Kidney (tissue), 14 donors: ENCODE results near the gene ZNF672. TPM values are rescaled to one million over a fixed set of nuclear protein-coding genes. Genes with fewer than 3 reads are reported as not detected.

Experiments
- DNase-seq, 5 donors: peaks; one replicate each; pipeline ENCODE4 v3.0.0-alpha.2; 2013 to 2020
- FAIRE-seq: peaks from 2 replicates; lab custom pipeline; 2012; peaks lifted over from hg19 to GRCh38; lab: Jason Lieb, UNC
- H3K27ac ChIP-seq, 2 donors: one replicate each; pipeline ENCODE4 v1.7.0; 2013; ENCODE audit warnings: low read depth in 2 of 2, low read length in 2 of 2, inconsistent platforms in 1 of 2
- H3K27me3 ChIP-seq: one replicate; pipeline ENCODE4 v1.7.1; 2013; ENCODE audit warnings: low read length, inconsistent platforms; ENCODE audit not compliant: control insufficient read depth, insufficient read depth
- H3K36me3 ChIP-seq, 3 donors: one replicate each; pipeline versions ENCODE4 v1.7.0 to v1.7.1; 2013; ENCODE audit warnings: low read length in 3 of 3, control low read depth in 1 of 3, inconsistent platforms in 1 of 3; ENCODE audit not compliant: insufficient read depth in 3 of 3, control insufficient read depth in 2 of 3
- H3K4me1 ChIP-seq, 3 donors: one replicate each; pipeline versions ENCODE4 v1.7.0 to v1.7.1; 2013; ENCODE audit warnings: low read length in 3 of 3, inconsistent platforms in 1 of 3, low read depth in 1 of 3; ENCODE audit not compliant: control insufficient read depth in 2 of 3, insufficient read depth in 2 of 3
- H3K4me3 ChIP-seq, 3 donors: one replicate each; pipeline versions ENCODE4 v1.7.0 to v1.8.1; 2013; ENCODE audit warnings: low read length in 3 of 3, control low read depth in 1 of 3, inconsistent platforms in 1 of 3
- H3K9ac ChIP-seq, 3 donors: one replicate each; pipeline versions ENCODE4 v1.7.0 to v1.7.1; 2013; ENCODE audit warnings: low read length in 3 of 3, control low read depth in 1 of 3, inconsistent platforms in 1 of 3
- H3K9me3 ChIP-seq, 3 donors: one replicate each; pipeline versions ENCODE4 v1.7.0 to v1.7.1; 2013; ENCODE audit warnings: low read length in 3 of 3, control low read depth in 1 of 3, inconsistent platforms in 1 of 3; ENCODE audit not compliant: control insufficient read depth in 2 of 3, insufficient read depth in 1 of 3
- CTCF ChIP-seq: IDR thresholded peaks from 3 replicates; pipeline ENCODE4 v1.5.1; 2012; ENCODE audit warnings: mild to moderate bottlenecking, moderate library complexity, borderline replicate concordance; ENCODE audit not compliant: insufficient read depth; ENCODE audit errors: extremely low read depth
- intact Hi-C: fragments of 100-400 bp; cut with DNase I; formaldehyde crosslinking; loops from one replicate; pipeline ENCODE4 v1.11.1; 2022
- polyA plus RNA-seq: library from polyadenylated mRNA; stranded (reverse); fragments of 350-450 nt; fragmentation: Illumina TruSeq; extraction: RNeasy Lipid Tissue Mini Kit (QIAGEN cat#74804); gene quantifications from one replicate; pipeline ENCODE4 v1.2.3, GENCODE V29; 2014; ENCODE audit warnings: low read depth, low replicate concordance; ENCODE audit not compliant: insufficient read depth
- total RNA-seq: library from RNA; stranded (reverse); fragmentation: NEBNext Ultra II Directional; extraction: Animal tissue kit (Norgen Biotek cat#: 25700); gene quantifications from one replicate; pipeline ENCODE4 v1.2.1, GENCODE V29; 2021
- donor health status: control.
- donor health status: control.
- donor health status: control.
- donor health status: control.
- donor health status: control.
- donor health status: DM: yes; HTN: yes; CAD: no.
- donor health status: Normal renal cell carcinoma (clear cell type).

Gene ZNF672
- total and polyA plus RNA-seq, 2 donors from 2014 or later = 25.0 to 28.6 TPM

GRCh38 chr1:248804771-248805681 lies 33.0 kb upstream of the ZNF672 start:
- H3K9me3 ChIP-seq = no peaks in the 10 kb centered on the region
- no peak for DNase-seq
- intact Hi-C loops = no loop called here
- FAIRE-seq = no peak
- H3K9ac ChIP-seq = no peak overlapping the region
- no peaks in the 10 kb centered on the region for H3K36me3 ChIP-seq
- peaks cover 0 to 28% (median 22%) of the 10 kb centered on the region in 3 donors for H3K4me1 ChIP-seq
- H3K27me3 ChIP-seq = no peaks in the 10 kb centered on the region
- no peak overlapping the region for H3K27ac ChIP-seq
- no peak overlapping the region for H3K4me3 ChIP-seq
- no peak for TF ChIP-seq CTCF

- TF ChIP-seq CTCF = no peak
- FAIRE-seq (no peak), DNase-seq (no peak)
- Histone ChIP-seq H3K27me3 (no peaks in the 10 kb centered on the region), H3K4me1 (peaks cover 0 to 28% (median 26%) of the 10 kb centered on the region in 3 donors), H3K36me3 (no peaks in the 10 kb centered on the region), H3K4me3 (no peak overlapping the region), H3K9me3 (no peaks in the 10 kb centered on the region), H3K9ac (no peak overlapping the region), H3K27ac (no peak overlapping the region)
- intact Hi-C loops = no loop called here
These were observed 32.1 kb upstream of the ZNF672 start for GRCh38 chr1:248805876-248806275.

GRCh38 chr1:248807067-248807737 lies 30.8 kb upstream of the ZNF672 start:
- H3K9me3 ChIP-seq = no peaks in the 10 kb centered on the region
- peaks cover 0 to under 1% (median 0%) of the 10 kb centered on the region in 3 donors for H3K36me3 ChIP-seq
- no peaks in the 10 kb centered on the region for H3K27me3 ChIP-seq
- H3K27ac ChIP-seq = peak overlapping the region in 1 of 2 donors; percentile 16
- H3K4me3 ChIP-seq = no peak overlapping the region
- FAIRE-seq = no peak
- peaks cover 0 to 28% (median 28%) of the 10 kb centered on the region in 3 donors for H3K4me1 ChIP-seq
- DNase-seq = peak in 3 of 5 donors; percentile 62 to 72 (median 62)
- peak; percentile 97 for TF ChIP-seq CTCF
- peak overlapping the region in 1 of 3 donors; percentile 1 for H3K9ac ChIP-seq
- intact Hi-C loops = no loop called here
